ENCODE data around the gene HS3ST5. TPM values are rescaled to one million over a fixed set of nuclear protein-coding genes. Genes with fewer than 3 reads are reported as not detected.

The HS3ST5 gene
- total RNA-seq, 3 donors from 2014 or later: not detected

GRCh38 chr6:114258376-114258775 lies 84.4 kb downstream of the HS3ST5 start:
- no peak overlapping the region for H3K4me3 ChIP-seq
- H3K27me3 ChIP-seq: no peaks in the 10 kb centered on the region
- DNase-seq (ENCODE audit: low spot score in 2 of 2): no peak
- H3K36me3 ChIP-seq: no peaks in the 10 kb centered on the region
- intact Hi-C loops (cut with DNase I; ENCODE audit: low total_unique reads): no loop called here
- H3K4me1 ChIP-seq: no peaks in the 10 kb centered on the region
- TF ChIP-seq POLR2A (IDR thresholded peaks at IDR 0.05) (no peak), CTCF (IDR thresholded peaks at IDR 0.05) (no peak), POLR2AphosphoS5 (IDR thresholded peaks at IDR 0.05) (no peak)
- H3K9me3 ChIP-seq: no peaks in the 10 kb centered on the region
- H3K27ac ChIP-seq: no peak overlapping the region

- Histone ChIP-seq H3K27me3 (no peaks in the 10 kb centered on the region), H3K27ac (no peak overlapping the region), H3K4me1 (no peaks in the 10 kb centered on the region), H3K9me3 (no peaks in the 10 kb centered on the region), H3K4me3 (no peak overlapping the region), H3K36me3 (no peaks in the 10 kb centered on the region)
- intact Hi-C loops (cut with DNase I; ENCODE audit: low total_unique reads): no loop called here
- no peak for TF ChIP-seq POLR2AphosphoS5 (IDR thresholded peaks at IDR 0.05)
- no peak for TF ChIP-seq CTCF (IDR thresholded peaks at IDR 0.05)
- TF ChIP-seq POLR2A (IDR thresholded peaks at IDR 0.05): no peak
- DNase-seq (ENCODE audit: low spot score in 2 of 2): no peak
Measured at GRCh38 chr6:114253431-114253830, 89.4 kb downstream of the HS3ST5 start.

DNA sequence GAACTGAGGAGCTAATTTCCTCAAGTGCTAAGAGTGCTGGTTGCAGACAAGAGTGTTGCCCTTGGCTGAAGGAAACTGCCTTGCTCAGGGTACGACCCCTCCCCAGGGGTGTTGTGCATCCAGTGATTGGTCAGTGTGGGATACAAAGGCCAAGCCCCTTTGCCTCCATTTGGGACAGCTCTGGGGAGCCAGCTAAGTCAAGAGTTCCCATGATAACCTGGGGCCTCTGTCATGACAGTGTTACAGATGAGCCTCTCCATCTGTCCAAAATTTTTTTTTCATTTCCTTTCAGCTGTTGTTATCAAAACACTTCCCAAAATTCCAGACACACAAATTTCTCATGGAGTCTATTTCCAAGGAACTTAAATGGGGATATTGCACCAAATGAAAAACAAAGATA lies 93.3 kb downstream of the HS3ST5 start:
- Histone ChIP-seq H3K27me3 (no peaks in the 10 kb centered on the region), H3K4me3 (no peak overlapping the region), H3K27ac (no peak overlapping the region), H3K9me3 (no peaks in the 10 kb centered on the region), H3K36me3 (no peaks in the 10 kb centered on the region), H3K4me1 (no peaks in the 10 kb centered on the region)
- no peak for TF ChIP-seq POLR2A (IDR thresholded peaks at IDR 0.05)
- no peak for TF ChIP-seq CTCF (IDR thresholded peaks at IDR 0.05)
- no peak for TF ChIP-seq POLR2AphosphoS5 (IDR thresholded peaks at IDR 0.05)
- DNase-seq (ENCODE audit: low spot score in 2 of 2): no peak
- intact Hi-C loops (cut with DNase I; ENCODE audit: low total_unique reads): no loop called here

- TF ChIP-seq POLR2A (IDR thresholded peaks at IDR 0.05): no peak
- no peak for TF ChIP-seq POLR2AphosphoS5 (IDR thresholded peaks at IDR 0.05)
- no peak for TF ChIP-seq CTCF (IDR thresholded peaks at IDR 0.05)
- no peak for DNase-seq (ENCODE audit: low spot score in 2 of 2)
- Histone ChIP-seq H3K27me3 (no peaks in the 10 kb centered on the region), H3K4me3 (no peak overlapping the region), H3K4me1 (no peaks in the 10 kb centered on the region), H3K36me3 (no peaks in the 10 kb centered on the region), H3K27ac (no peak overlapping the region), H3K9me3 (no peaks in the 10 kb centered on the region)
- intact Hi-C loops (cut with DNase I; ENCODE audit: low total_unique reads): no loop called here
Measured at GRCh38 chr6:114247101-114247500, 95.7 kb downstream of the HS3ST5 start.

DNA sequence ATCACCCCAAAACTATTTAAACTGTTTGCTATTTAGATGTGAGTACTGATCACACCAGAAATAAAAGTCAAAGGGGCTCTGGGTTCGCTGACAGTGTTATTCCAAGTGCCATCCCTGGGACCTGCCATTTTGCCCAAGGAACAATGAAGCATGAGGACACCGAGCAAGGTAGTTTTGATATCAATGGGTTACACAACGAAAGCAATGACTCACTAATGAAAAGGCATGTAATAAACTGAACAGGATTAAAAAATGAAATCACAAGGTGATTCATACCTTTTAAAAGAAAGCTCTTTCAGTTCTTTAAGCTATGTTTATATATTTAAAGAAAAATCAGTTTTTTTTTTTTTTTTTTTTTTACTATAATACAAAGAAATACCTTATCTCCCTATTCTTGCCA lies 102.0 kb downstream of the HS3ST5 start:
- no peak for TF ChIP-seq CTCF (IDR thresholded peaks at IDR 0.05)
- no peak for TF ChIP-seq POLR2A (IDR thresholded peaks at IDR 0.05)
- no peak for TF ChIP-seq POLR2AphosphoS5 (IDR thresholded peaks at IDR 0.05)
- no peak overlapping the region for H3K4me3 ChIP-seq
- H3K27me3 ChIP-seq: no peaks in the 10 kb centered on the region
- no peaks in the 10 kb centered on the region for H3K9me3 ChIP-seq
- H3K36me3 ChIP-seq: no peaks in the 10 kb centered on the region
- no peak for DNase-seq (ENCODE audit: low spot score in 2 of 2)
- H3K27ac ChIP-seq: no peak overlapping the region
- H3K4me1 ChIP-seq: no peaks in the 10 kb centered on the region
- intact Hi-C loops (cut with DNase I; ENCODE audit: low total_unique reads): no loop called here

All from breast epithelium (tissue), 4 donors.